ENCODE data around the gene CASP10. TPM values are rescaled to one million over a fixed set of nuclear protein-coding genes. Genes with fewer than 3 reads are reported as not detected.
"Not testable (repeated sequence)": the region's sequence is repeated elsewhere in the genome, so short reads cannot be mapped to it uniquely, and the experiment has no call there.

The CASP10 gene
- total and polyA plus RNA-seq, 2 of the 13 experiments (the other 11 are each of a cell fraction or from before 2014, with no cell fraction given), result 22.2 to 23.8 TPM

- Histone ChIP-seq H2AFZ (ENCODE audit: low read length) (no peak overlapping the region), H3K9me3 (ENCODE audit: low read length) (no peaks in the 10 kb centered on the region), H3K4me1 (ENCODE audit: insufficient read depth, low read length) (peaks cover 30% of the 10 kb centered on the region), H4K20me1 (ENCODE audit: insufficient read depth, low read length) (0 out of 2 replicates have a peak, but pooled peaks cover 4% of the 10 kb centered on the region), H3K27ac (ENCODE audit: extremely low read length, insufficient read depth, low read length) (no peak overlapping the region), H3K36me3 (replicated peaks in 1 of 2; ENCODE audit: control insufficient read depth in 1 of 2, insufficient read depth in 2 of 2, low read length in 2 of 2) (peaks cover 4 to 37% of the 10 kb centered on the region in 2 experiments; a peak in 4 of 5 replicates), H3K27me3 (ENCODE audit: control insufficient read depth in 1 of 2, insufficient read depth in 2 of 2, low read length in 2 of 2) (no peaks in the 10 kb centered on the region; a peak in 1 of 5 replicates), H3K4me2 (ENCODE audit: low read depth, low read length) (no peak overlapping the region), H3K4me3 (replicated peaks in 1 of 3; ENCODE audit: insufficient read depth in 1 of 3, low read depth in 2 of 3, low read length in 3 of 3) (no peak overlapping the region), H3K9ac (ENCODE audit: insufficient read depth, low read depth, low read length) (no peak overlapping the region), H3K79me2 (ENCODE audit: insufficient read depth, low read length) (peaks cover 47% of the 10 kb centered on the region)
- no peak for TF ChIP-seq HBP1 (CRISPR knock-in tag; IDR thresholded peaks at IDR 0.05; ENCODE audit: low read depth)
- TF ChIP-seq ZBTB7A (CRISPR knock-in tag; IDR thresholded peaks at IDR 0.05), result no peak
- no peak for TF ChIP-seq SMAD1 (CRISPR knock-in tag; IDR thresholded peaks at IDR 0.05; ENCODE audit: borderline replicate concordance, low read depth)
- TF ChIP-seq POLR2G (IDR thresholded peaks at IDR 0.05; ENCODE audit: low read depth, low read length), result no peak
- no peak for TF ChIP-seq ZNF7 (CRISPR knock-in tag; IDR thresholded peaks at IDR 0.05)
- TF ChIP-seq ZFP36 (IDR thresholded peaks at IDR 0.05; ENCODE audit: borderline replicate concordance, low read depth, low read length, partially characterized antibody), result peak; percentile 74
- no peak for TF ChIP-seq NKX3-1 (CRISPR knock-in tag; IDR thresholded peaks at IDR 0.05)
- TF ChIP-seq ZNF879 (CRISPR knock-in tag; IDR thresholded peaks at IDR 0.05), result no peak
- TF ChIP-seq ZSCAN22 (CRISPR knock-in tag; IDR thresholded peaks at IDR 0.05), result no peak
- no peak for TF ChIP-seq RARA (CRISPR knock-in tag; IDR thresholded peaks at IDR 0.05)
- no peak for TF ChIP-seq ZSCAN20 (CRISPR knock-in tag; IDR thresholded peaks at IDR 0.05; ENCODE audit: borderline replicate concordance)
- TF ChIP-seq BHLHE40 (IDR thresholded peaks at IDR 0.05; ENCODE audit: low read length), result no peak
- no peak for TF ChIP-seq TFE3 (CRISPR knock-in tag; IDR thresholded peaks at IDR 0.05)
- TF ChIP-seq ZNF547 (CRISPR knock-in tag; IDR thresholded peaks at IDR 0.05), result 0 out of 2 replicates have a peak, but pooled peaks have one; percentile 39
- no peak for TF ChIP-seq SMYD3 (CRISPR knock-in tag; IDR thresholded peaks at IDR 0.05)
- no peak for TF ChIP-seq KLF11 (CRISPR knock-in tag; IDR thresholded peaks at IDR 0.05)
- intact Hi-C loops (cut with micrococcal nuclease; ENCODE audit: unreplicated experiment) (loop anchor here (2.0 to 10.0 kb wide), 2 partner anchors 405 to 547 kb away; partner anchors contain the start of genes ALS2 and TMEM237), in situ Hi-C loops (cut with HindIII; ENCODE audit: extremely low pct_ligation_motif_present, low pct_unique_long_range_greater_than_20kb) (no loop called here)
- no peak for FAIRE-seq
- 92% methylated on average over 7 of the region's 7 CpGs for WGBS (ENCODE audit: low lambda C conversion rate)
- BruUV-seq (replicated peaks), result no TSS peak
- DNase-seq (ENCODE audit: low spot score), result no peak
- ATAC-seq, result no peak
- POLR2A ChIA-PET, result interaction anchor here (1.6 kb wide), 1 partner anchor 55 kb away, joined by 3 read pairs; the partner anchor contains the start of gene CASP10
- CTCF ChIA-PET (ENCODE audit: low intra/inter-chr PET ratio, low total read pairs), result interaction anchor here (1.1 kb wide), 1 partner anchor 126 kb away, joined by 3 read pairs; no protein-coding TSS in a partner anchor
Measured at GRCh38 chr2:201237486-201238123, 54.7 kb downstream of the CASP10 start.

- DNase-seq (ENCODE audit: low spot score); in situ Hi-C loops (cut with HindIII; ENCODE audit: extremely low pct_ligation_motif_present, low pct_unique_long_range_greater_than_20kb); FAIRE-seq; H3K4me2 ChIP-seq (ENCODE audit: low read depth, low read length); H3K9ac ChIP-seq (ENCODE audit: insufficient read depth, low read depth, low read length); H3K4me3 ChIP-seq (replicated peaks in 1 of 3; ENCODE audit: insufficient read depth in 1 of 3, low read depth in 2 of 3, low read length in 3 of 3); H3K27me3 ChIP-seq (ENCODE audit: control insufficient read depth in 1 of 2, insufficient read depth in 2 of 2, low read length in 2 of 2); H3K27ac ChIP-seq (ENCODE audit: extremely low read length, insufficient read depth, low read length); CTCF ChIA-PET (ENCODE audit: low intra/inter-chr PET ratio, low total read pairs); BruUV-seq (replicated peaks); POLR2A ChIA-PET; H3K9me3 ChIP-seq (ENCODE audit: low read length); H2AFZ ChIP-seq (ENCODE audit: low read length); H4K20me1 ChIP-seq (ENCODE audit: insufficient read depth, low read length); ATAC-seq: not testable (repeated sequence)
- H3K79me2 ChIP-seq (ENCODE audit: insufficient read depth, low read length), result peaks cover 35% of the 10 kb centered on the region
- 97% methylated on average over 21 of the region's 21 CpGs for WGBS (ENCODE audit: low lambda C conversion rate)
- intact Hi-C loops (cut with micrococcal nuclease; ENCODE audit: unreplicated experiment), result loop anchor here (10.0 kb wide), 1 partner anchor 545 kb away; the partner anchor contains the start of gene ALS2
- peaks cover 26% of the 10 kb centered on the region for H3K4me1 ChIP-seq (ENCODE audit: insufficient read depth, low read length)
- peaks cover 4 to 37% of the 10 kb centered on the region in 2 experiments; a peak in 4 of 5 replicates for H3K36me3 ChIP-seq (replicated peaks in 1 of 2; ENCODE audit: control insufficient read depth in 1 of 2, insufficient read depth in 2 of 2, low read length in 2 of 2)
Measured at GRCh38 chr2:201239167-201239935, 56.4 kb downstream of the CASP10 start.

Measured in HepG2 (cell line).